PC-9 (cell line): ENCODE results near the gene CAPN7. TPM values are rescaled to one million over a fixed set of nuclear protein-coding genes. Genes with fewer than 3 reads are reported as not detected.

Experiments
- BruUV-seq: library from RNA; stranded (reverse); fragments of 400-500 nt; replicated peaks from 2 replicates; lab custom pipeline; 2021; lab: Mats Ljungman, UMichigan
- CTCF ChIA-PET: fragments of 300-600 bp; sonication (Branson Sonifier 250); formaldehyde crosslinking; loops from one replicate; lab custom pipeline; 2022; ENCODE audit warnings: antibody characterized with exemption; lab: Charles Lee
- POLR2A ChIA-PET: fragments of 300-600 bp; sonication (Branson Sonifier 250); formaldehyde crosslinking; loops from one replicate; lab custom pipeline; 2022; ENCODE audit warnings: antibody characterized with exemption; ENCODE audit not compliant: unreplicated experiment; lab: Charles Lee
- DNase-seq, 2 experiments: peaks; one replicate each; pipeline versions ENCODE4 v3.0.0 to v3.0.0-alpha.2; 2015 to 2022; ENCODE audit warnings: mixed read lengths in 1 of 2
- H2AFZ ChIP-seq: fragments of 200-600 bp; sonication (generic); 2 replicates; pipeline ENCODE4 v1.8.1; 2017; ENCODE audit warnings: antibody characterized with exemption
- H3F3A ChIP-seq: fragments of 200-600 bp; sonication (generic); 2 replicates; pipeline ENCODE4 v1.8.1; 2017; ENCODE audit warnings: antibody characterized with exemption, mild to moderate bottlenecking, low read depth; ENCODE audit not compliant: insufficient read depth
- H3K27ac ChIP-seq: fragments of 200-600 bp; sonication (generic); 2 replicates; pipeline ENCODE4 v1.6.1; 2016; ENCODE audit warnings: mixed run types
- H3K27me3 ChIP-seq: fragments of 200-600 bp; sonication (generic); 2 replicates; pipeline ENCODE4 v1.6.1; 2016; ENCODE audit warnings: low read depth, mixed run types; ENCODE audit not compliant: insufficient read depth
- H3K36me3 ChIP-seq: fragments of 200-600 bp; sonication (generic); 2 replicates; pipeline ENCODE4 v1.6.1; 2016; ENCODE audit warnings: low read depth, mixed run types
- H3K4me1 ChIP-seq: fragments of 200-600 bp; sonication (generic); replicated peaks from 2 replicates; pipeline ENCODE4 v1.6.1; 2016; ENCODE audit warnings: mixed run types; ENCODE audit not compliant: insufficient read depth
- H3K4me2 ChIP-seq: fragments of 200-600 bp; sonication (generic); 2 replicates; pipeline ENCODE4 v1.6.1; 2017; ENCODE audit warnings: mixed run types
- H3K4me3 ChIP-seq: fragments of 200-600 bp; sonication (generic); 2 replicates; pipeline ENCODE4 v1.6.1; 2016; ENCODE audit warnings: mixed run types
- H3K79me2 ChIP-seq: fragments of 200-600 bp; sonication (generic); 2 replicates; pipeline ENCODE4 v1.6.1; 2017; ENCODE audit warnings: low read depth, mixed run types
- H3K9me2 ChIP-seq: fragments of 200-600 bp; sonication (generic); 2 replicates; pipeline ENCODE4 v1.8.1; 2017; ENCODE audit warnings: mild to moderate bottlenecking; ENCODE audit not compliant: insufficient read depth
- H3K9me3 ChIP-seq: fragments of 200-600 bp; sonication (generic); 2 replicates; pipeline ENCODE4 v1.8.1; 2016; ENCODE audit warnings: low read depth; ENCODE audit not compliant: insufficient read depth
- H4K20me1 ChIP-seq: fragments of 200-600 bp; sonication (generic); 2 replicates; pipeline ENCODE4 v1.8.1; 2017; ENCODE audit not compliant: insufficient read depth
- CTCF ChIP-seq: fragments of 200-600 bp; sonication (generic); conservative IDR thresholded peaks from 2 replicates; pipeline ENCODE4 v1.6.1; 2017; ENCODE audit warnings: mixed run types, antibody characterized with exemption, mild to moderate bottlenecking, moderate library complexity
- EZH2 ChIP-seq: fragments of 200-600 bp; sonication (generic); IDR thresholded peaks from 2 replicates; pipeline ENCODE4 v1.8.0; 2017; ENCODE audit warnings: antibody characterized with exemption, low read depth
- intact Hi-C: fragments of 100-400 bp; cut with micrococcal nuclease; formaldehyde crosslinking; loops from one replicate; pipeline ENCODE4 v1.10.0; 2022; ENCODE audit not compliant: unreplicated experiment
- total RNA-seq: library from RNA; stranded (reverse); gene quantifications from 2 replicates; pipeline ENCODE4 v1.2.3, GENCODE V29; 2021

CAPN7 gene
- total RNA-seq, 1 experiment from 2014 or later, result 28.5 TPM

- Histone ChIP-seq H3K36me3 (no peaks in the 10 kb centered on the region), H2AFZ (no peak overlapping the region), H3K9me2 (no peaks in the 10 kb centered on the region), H3F3A (no peaks in the 10 kb centered on the region), H3K9me3 (no peaks in the 10 kb centered on the region), H3K4me1 (no peaks in the 10 kb centered on the region), H4K20me1 (no peaks in the 10 kb centered on the region), H3K4me2 (no peak overlapping the region), H3K79me2 (no peaks in the 10 kb centered on the region), H3K27ac (no peak overlapping the region), H3K27me3 (peaks cover 44% of the 10 kb centered on the region), H3K4me3 (no peak overlapping the region)
- ChIA-PET POLR2A (no interaction called here), CTCF (no interaction called here)
- no TSS peak for BruUV-seq
- intact Hi-C loops, result no loop called here
- TF ChIP-seq CTCF, result no peak
- no peak for TF ChIP-seq EZH2
- no peak for DNase-seq
Observed at GRCh38 chr3:15174953-15175352, 31.1 kb upstream of the CAPN7 start.

GRCh38 chr3:15175605-15176004, 30.4 kb upstream of the CAPN7 start:
- TF ChIP-seq EZH2 (no peak), CTCF (no peak)
- no peak for DNase-seq
- Histone ChIP-seq H3K79me2 (no peaks in the 10 kb centered on the region), H3K27ac (no peak overlapping the region), H3K4me3 (no peak overlapping the region), H2AFZ (no peak overlapping the region), H3K27me3 (peaks cover 44% of the 10 kb centered on the region), H3K4me1 (no peaks in the 10 kb centered on the region), H3K36me3 (no peaks in the 10 kb centered on the region), H4K20me1 (no peaks in the 10 kb centered on the region), H3K9me3 (no peaks in the 10 kb centered on the region), H3K4me2 (no peak overlapping the region), H3K9me2 (no peaks in the 10 kb centered on the region), H3F3A (no peaks in the 10 kb centered on the region)
- POLR2A ChIA-PET, result no interaction called here
- no TSS peak for BruUV-seq
- intact Hi-C loops, result no loop called here
- CTCF ChIA-PET, result no interaction called here

- H3K36me3 ChIP-seq, result no peaks in the 10 kb centered on the region
- H4K20me1 ChIP-seq, result no peaks in the 10 kb centered on the region
- no peak overlapping the region for H3K4me2 ChIP-seq
- no TSS peak for BruUV-seq
- intact Hi-C loops, result no loop called here
- H3K27ac ChIP-seq, result no peak overlapping the region
- no peaks in the 10 kb centered on the region for H3K79me2 ChIP-seq
- H3K9me2 ChIP-seq, result no peaks in the 10 kb centered on the region
- no peak for TF ChIP-seq EZH2
- TF ChIP-seq CTCF, result no peak
- no peaks in the 10 kb centered on the region for H3K4me1 ChIP-seq
- ChIA-PET CTCF (no interaction called here), POLR2A (no interaction called here)
- H2AFZ ChIP-seq, result no peak overlapping the region
- no peak overlapping the region for H3K4me3 ChIP-seq
- H3F3A ChIP-seq, result no peaks in the 10 kb centered on the region
- DNase-seq, result no peak
- peaks cover 13% of the 10 kb centered on the region for H3K27me3 ChIP-seq
- H3K9me3 ChIP-seq, result no peaks in the 10 kb centered on the region
Observed at GRCh38 chr3:15180042-15180611, 25.9 kb upstream of the CAPN7 start.
